Panc1 (cell line): ENCODE data around the gene DNM3. TPM values are rescaled to one million over a fixed set of nuclear protein-coding genes. Genes with fewer than 3 reads are reported as not detected.

Experiments
- ATAC-seq: fragments of 200-7000 bp; cut with Tn5 transposase; 2 replicates; pipeline ENCODE4 v1.9.1; 2020; ENCODE audit warnings: mild to moderate bottlenecking, moderate library complexity
- BruUV-seq: library from RNA; stranded (reverse); fragments of 400-500 nt; replicated peaks from 2 replicates; lab custom pipeline; 2021; lab: Mats Ljungman, UMichigan
- CTCF ChIA-PET: fragments of 300-600 bp; sonication (Branson Sonifier 250); formaldehyde crosslinking; loops from one replicate; lab custom pipeline; 2022; ENCODE audit warnings: antibody characterized with exemption; lab: Charles Lee
- POLR2A ChIA-PET: fragments of 300-600 bp; sonication (Branson Sonifier 250); formaldehyde crosslinking; loops from one replicate; lab custom pipeline; 2022; ENCODE audit warnings: antibody characterized with exemption; lab: Charles Lee
- DNase-seq: peaks from one replicate; pipeline ENCODE4 v3.0.0-alpha.2; 2010; ENCODE audit warnings: low read depth, low spot score
- H3K27ac ChIP-seq: 2 replicates; pipeline ENCODE4 v1.5.1; 2011; ENCODE audit warnings: mild to moderate bottlenecking, low read length, inconsistent platforms
- H3K27me3 ChIP-seq: fragments of 200-500 bp; sonication (Bioruptor generic); 2 replicates; pipeline ENCODE4 v1.6.0; 2014; ENCODE audit warnings: low read length, inconsistent platforms; ENCODE audit not compliant: control insufficient read depth, insufficient read depth
- H3K36me3 ChIP-seq: fragments of 200-500 bp; sonication (Bioruptor generic); 2 replicates; pipeline ENCODE4 v1.5.1; 2014; ENCODE audit warnings: inconsistent platforms, mild to moderate bottlenecking, low read length, moderate library complexity; ENCODE audit not compliant: control insufficient read depth, insufficient read depth
- H3K4me1 ChIP-seq: 2 replicates; pipeline ENCODE4 v1.5.1; 2011; ENCODE audit warnings: inconsistent platforms, mild to moderate bottlenecking, low read length, moderate library complexity; ENCODE audit not compliant: control insufficient read depth, insufficient read depth
- H3K4me3 ChIP-seq, 2 experiments: 2 replicates each; pipeline ENCODE4 v1.5.1; 2011 to 2012; ENCODE audit warnings: low read depth in 2 of 2, low read length in 2 of 2, mild to moderate bottlenecking in 2 of 2, inconsistent platforms in 1 of 2, moderate library complexity in 1 of 2
- H3K9me3 ChIP-seq: fragments of 200-500 bp; sonication (Bioruptor generic); 2 replicates; pipeline ENCODE4 v1.5.1; 2014; ENCODE audit warnings: low read depth, mild to moderate bottlenecking, inconsistent platforms, low read length, moderate library complexity; ENCODE audit not compliant: control insufficient read depth, insufficient read depth
- CTCF ChIP-seq: fragments of 450-650 bp; IDR thresholded peaks from 2 replicates; pipeline ENCODE4 v1.5.1; 2017; ENCODE audit warnings: mild to moderate bottlenecking
- POLR2AphosphoS5 ChIP-seq: IDR thresholded peaks from 2 replicates; pipeline ENCODE4 v1.6.1; 2012; ENCODE audit warnings: mild to moderate bottlenecking, low read depth, low read length, moderate library complexity
- SIN3A ChIP-seq: IDR thresholded peaks from 2 replicates; pipeline ENCODE4 v1.6.1; 2012; ENCODE audit warnings: low read depth, mild to moderate bottlenecking, low read length, moderate library complexity, borderline replicate concordance; ENCODE audit not compliant: insufficient read depth
- TCF7L2 ChIP-seq: IDR thresholded peaks from 2 replicates; pipeline ENCODE4 v1.6.1; 2011; ENCODE audit warnings: mild to moderate bottlenecking, low read depth, low read length, inconsistent platforms
- in situ Hi-C: cut with HindIII; loops from 2 replicates; pipeline ENCODE4 v1.10.0; 2016; ENCODE audit warnings: low sequenced_read_pairs, low pct_unique_long_range_greater_than_20kb
- intact Hi-C: fragments of 100-400 bp; cut with micrococcal nuclease; formaldehyde crosslinking; loops from one replicate; pipeline ENCODE4 v1.10.0; 2022; ENCODE audit not compliant: unreplicated experiment
- total RNA-seq: library from RNA; stranded (reverse); gene quantifications from one replicate; pipeline ENCODE4 v1.2.1, GENCODE V29; 2021; ENCODE audit not compliant: unreplicated experiment
- TF ChIP-seq, protein P1 (sequence below), 2 experiments: IDR thresholded peaks; 2 replicates each; pipeline ENCODE4 v1.6.1; 2011 to 2012; ENCODE audit warnings: low read depth in 2 of 2, control low read depth in 1 of 2, low read length in 1 of 2, mild to moderate bottlenecking in 1 of 2, moderate library complexity in 1 of 2; ENCODE audit not compliant: insufficient read depth in 1 of 2

Gene DNM3
- total RNA-seq, 1 experiment from 2014 or later = 0.46 TPM

GRCh38 chr1:172148213-172148612 is 306.9 kb downstream of the DNM3 start:
- TF ChIP-seq POLR2AphosphoS5 (no peak), SIN3A (no peak), CTCF (no peak), TCF7L2 (no peak)
- TF ChIP-seq, protein P1, sequence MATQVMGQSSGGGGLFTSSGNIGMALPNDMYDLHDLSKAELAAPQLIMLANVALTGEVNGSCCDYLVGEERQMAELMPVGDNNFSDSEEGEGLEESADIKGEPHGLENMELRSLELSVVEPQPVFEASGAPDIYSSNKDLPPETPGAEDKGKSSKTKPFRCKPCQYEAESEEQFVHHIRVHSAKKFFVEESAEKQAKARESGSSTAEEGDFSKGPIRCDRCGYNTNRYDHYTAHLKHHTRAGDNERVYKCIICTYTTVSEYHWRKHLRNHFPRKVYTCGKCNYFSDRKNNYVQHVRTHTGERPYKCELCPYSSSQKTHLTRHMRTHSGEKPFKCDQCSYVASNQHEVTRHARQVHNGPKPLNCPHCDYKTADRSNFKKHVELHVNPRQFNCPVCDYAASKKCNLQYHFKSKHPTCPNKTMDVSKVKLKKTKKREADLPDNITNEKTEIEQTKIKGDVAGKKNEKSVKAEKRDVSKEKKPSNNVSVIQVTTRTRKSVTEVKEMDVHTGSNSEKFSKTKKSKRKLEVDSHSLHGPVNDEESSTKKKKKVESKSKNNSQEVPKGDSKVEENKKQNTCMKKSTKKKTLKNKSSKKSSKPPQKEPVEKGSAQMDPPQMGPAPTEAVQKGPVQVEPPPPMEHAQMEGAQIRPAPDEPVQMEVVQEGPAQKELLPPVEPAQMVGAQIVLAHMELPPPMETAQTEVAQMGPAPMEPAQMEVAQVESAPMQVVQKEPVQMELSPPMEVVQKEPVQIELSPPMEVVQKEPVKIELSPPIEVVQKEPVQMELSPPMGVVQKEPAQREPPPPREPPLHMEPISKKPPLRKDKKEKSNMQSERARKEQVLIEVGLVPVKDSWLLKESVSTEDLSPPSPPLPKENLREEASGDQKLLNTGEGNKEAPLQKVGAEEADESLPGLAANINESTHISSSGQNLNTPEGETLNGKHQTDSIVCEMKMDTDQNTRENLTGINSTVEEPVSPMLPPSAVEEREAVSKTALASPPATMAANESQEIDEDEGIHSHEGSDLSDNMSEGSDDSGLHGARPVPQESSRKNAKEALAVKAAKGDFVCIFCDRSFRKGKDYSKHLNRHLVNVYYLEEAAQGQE (IDR thresholded peaks at IDR 0.05; ENCODE audit: insufficient read depth in 1 of 2, low read depth in 2 of 2, low read length in 1 of 2) = no peak
- H3K27me3 ChIP-seq = no peaks in the 10 kb centered on the region
- H3K36me3 ChIP-seq = no peaks in the 10 kb centered on the region
- H3K4me3 ChIP-seq = no peak overlapping the region
- DNase-seq (no peak), ATAC-seq (no peak)
- H3K9me3 ChIP-seq = no peaks in the 10 kb centered on the region
- ChIA-PET CTCF (no interaction called here), POLR2A (interaction anchor here (0.7 to 0.8 kb wide), 2 partner anchors 18 to 79 kb away, joined by 3 to 6 read pairs; no protein-coding TSS in a partner anchor)
- intact Hi-C loops (no loop called here), in situ Hi-C loops (no loop called here)
- peaks cover 4% of the 10 kb centered on the region; the same call in 1 of the 2 replicates for H3K4me1 ChIP-seq
- H3K27ac ChIP-seq = peak overlapping the region; percentile 58; the same call in 1 of the 2 replicates
- no TSS peak for BruUV-seq

- TF ChIP-seq SIN3A = no peak
- TF ChIP-seq, protein P1 (IDR thresholded peaks at IDR 0.05; ENCODE audit: insufficient read depth in 1 of 2, low read depth in 2 of 2, low read length in 1 of 2) = no peak
- no peak for TF ChIP-seq POLR2AphosphoS5
- no peak for TF ChIP-seq TCF7L2
- no peak for TF ChIP-seq CTCF
- Histone ChIP-seq H3K27me3 (no peaks in the 10 kb centered on the region), H3K36me3 (no peaks in the 10 kb centered on the region), H3K9me3 (no peaks in the 10 kb centered on the region), H3K27ac (peak overlapping the region; percentile 58; the same call in 1 of the 2 replicates), H3K4me1 (no peaks in the 10 kb centered on the region; the same call in 1 of the 2 replicates), H3K4me3 (no peak overlapping the region)
- no TSS peak for BruUV-seq
- CTCF ChIA-PET = no interaction called here
- ATAC-seq (no peak), DNase-seq (no peak)
- in situ Hi-C loops (no loop called here), intact Hi-C loops (no loop called here)
- POLR2A ChIA-PET = no interaction called here
These were observed 307.4 kb downstream of the DNM3 start for GRCh38 chr1:172148707-172149106.
